ENCODE measurements around the gene PKHD1.

- no peak for TF ChIP-seq POLR2A (IDR thresholded peaks at IDR 0.05)
- TF ChIP-seq CTCF (IDR thresholded peaks at IDR 0.05): no peak
Measured at GRCh38 chr6:51788121-51788520, 299.3 kb downstream of the PKHD1 start.

Measured in body of pancreas (tissue), 4 donors.